ENCODE results near the gene SH3RF2.

GRCh38 chr5:146107901-146108300 lies 171.5 kb downstream of the SH3RF2 start:
- TF ChIP-seq, protein P1, sequence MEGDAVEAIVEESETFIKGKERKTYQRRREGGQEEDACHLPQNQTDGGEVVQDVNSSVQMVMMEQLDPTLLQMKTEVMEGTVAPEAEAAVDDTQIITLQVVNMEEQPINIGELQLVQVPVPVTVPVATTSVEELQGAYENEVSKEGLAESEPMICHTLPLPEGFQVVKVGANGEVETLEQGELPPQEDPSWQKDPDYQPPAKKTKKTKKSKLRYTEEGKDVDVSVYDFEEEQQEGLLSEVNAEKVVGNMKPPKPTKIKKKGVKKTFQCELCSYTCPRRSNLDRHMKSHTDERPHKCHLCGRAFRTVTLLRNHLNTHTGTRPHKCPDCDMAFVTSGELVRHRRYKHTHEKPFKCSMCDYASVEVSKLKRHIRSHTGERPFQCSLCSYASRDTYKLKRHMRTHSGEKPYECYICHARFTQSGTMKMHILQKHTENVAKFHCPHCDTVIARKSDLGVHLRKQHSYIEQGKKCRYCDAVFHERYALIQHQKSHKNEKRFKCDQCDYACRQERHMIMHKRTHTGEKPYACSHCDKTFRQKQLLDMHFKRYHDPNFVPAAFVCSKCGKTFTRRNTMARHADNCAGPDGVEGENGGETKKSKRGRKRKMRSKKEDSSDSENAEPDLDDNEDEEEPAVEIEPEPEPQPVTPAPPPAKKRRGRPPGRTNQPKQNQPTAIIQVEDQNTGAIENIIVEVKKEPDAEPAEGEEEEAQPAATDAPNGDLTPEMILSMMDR (IDR thresholded peaks at IDR 0.05; ENCODE audit: low read depth, low read length, missing input control) = no peak
- TF ChIP-seq GABPA (IDR thresholded peaks at IDR 0.05 in 1 of 2, conservative IDR thresholded peaks at IDR 0.05 in 1 of 2) (no peak), YY1 (IDR thresholded peaks at IDR 0.05) (no peak), JUND (IDR thresholded peaks at IDR 0.05) (no peak), TAF1 (conservative IDR thresholded peaks at IDR 0.05) (no peak)
- TF ChIP-seq, protein P2, sequence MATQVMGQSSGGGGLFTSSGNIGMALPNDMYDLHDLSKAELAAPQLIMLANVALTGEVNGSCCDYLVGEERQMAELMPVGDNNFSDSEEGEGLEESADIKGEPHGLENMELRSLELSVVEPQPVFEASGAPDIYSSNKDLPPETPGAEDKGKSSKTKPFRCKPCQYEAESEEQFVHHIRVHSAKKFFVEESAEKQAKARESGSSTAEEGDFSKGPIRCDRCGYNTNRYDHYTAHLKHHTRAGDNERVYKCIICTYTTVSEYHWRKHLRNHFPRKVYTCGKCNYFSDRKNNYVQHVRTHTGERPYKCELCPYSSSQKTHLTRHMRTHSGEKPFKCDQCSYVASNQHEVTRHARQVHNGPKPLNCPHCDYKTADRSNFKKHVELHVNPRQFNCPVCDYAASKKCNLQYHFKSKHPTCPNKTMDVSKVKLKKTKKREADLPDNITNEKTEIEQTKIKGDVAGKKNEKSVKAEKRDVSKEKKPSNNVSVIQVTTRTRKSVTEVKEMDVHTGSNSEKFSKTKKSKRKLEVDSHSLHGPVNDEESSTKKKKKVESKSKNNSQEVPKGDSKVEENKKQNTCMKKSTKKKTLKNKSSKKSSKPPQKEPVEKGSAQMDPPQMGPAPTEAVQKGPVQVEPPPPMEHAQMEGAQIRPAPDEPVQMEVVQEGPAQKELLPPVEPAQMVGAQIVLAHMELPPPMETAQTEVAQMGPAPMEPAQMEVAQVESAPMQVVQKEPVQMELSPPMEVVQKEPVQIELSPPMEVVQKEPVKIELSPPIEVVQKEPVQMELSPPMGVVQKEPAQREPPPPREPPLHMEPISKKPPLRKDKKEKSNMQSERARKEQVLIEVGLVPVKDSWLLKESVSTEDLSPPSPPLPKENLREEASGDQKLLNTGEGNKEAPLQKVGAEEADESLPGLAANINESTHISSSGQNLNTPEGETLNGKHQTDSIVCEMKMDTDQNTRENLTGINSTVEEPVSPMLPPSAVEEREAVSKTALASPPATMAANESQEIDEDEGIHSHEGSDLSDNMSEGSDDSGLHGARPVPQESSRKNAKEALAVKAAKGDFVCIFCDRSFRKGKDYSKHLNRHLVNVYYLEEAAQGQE (IDR thresholded peaks at IDR 0.05) = no peak

Measured in liver (tissue), 3 donors.